H1 (cell line): Measurements from ENCODE around the gene POU4F1.

ENCODE experiments used
- BRCA1 ChIP-seq: IDR thresholded peaks from 2 replicates; pipeline ENCODE4 v1.6.1; 2012; ENCODE audit warnings: low read depth, low read length, improper control_type of control experiment
- EGR1 ChIP-seq: IDR thresholded peaks from 2 replicates; pipeline ENCODE4 v1.6.1; 2011; ENCODE audit warnings: low read depth, low read length, borderline replicate concordance
- EZH2 ChIP-seq: fragments of 200-600 bp; sonication (generic); IDR thresholded peaks from 2 replicates; pipeline ENCODE4 v1.7.1; 2012; ENCODE audit warnings: low read depth, mild to moderate bottlenecking, moderate library complexity, low read length, inconsistent platforms; ENCODE audit not compliant: severe bottlenecking
- HDAC2 ChIP-seq, 2 experiments: fragments of 300-600 bp in 1 of 2; sonication (generic) in 1 of 2; IDR thresholded peaks; 2 replicates each; pipeline ENCODE4 v1.6.1; 2011 to 2012; ENCODE audit warnings: low read depth in 2 of 2, low read length in 2 of 2, mild to moderate bottlenecking in 2 of 2, moderate library complexity in 2 of 2, borderline replicate concordance in 1 of 2, inconsistent platforms in 1 of 2
- MAFK ChIP-seq: IDR thresholded peaks from 2 replicates; pipeline ENCODE4 v1.6.1; 2012; ENCODE audit warnings: low read depth, mild to moderate bottlenecking, improper control_type of control experiment, low read length
- RAD21 ChIP-seq, 2 experiments: IDR thresholded peaks in 1 of 2; conservative IDR thresholded peaks in 1 of 2; 2 replicates each; pipeline ENCODE4 v1.6.1; 2011; ENCODE audit warnings: low read depth in 2 of 2, low read length in 2 of 2, improper control_type of control experiment in 1 of 2, inconsistent platforms in 1 of 2, mild to moderate bottlenecking in 1 of 2, moderate library complexity in 1 of 2
- SRF ChIP-seq: IDR thresholded peaks from 2 replicates; pipeline ENCODE4 v1.6.1; 2011; ENCODE audit warnings: mild to moderate bottlenecking, low read depth, low read length, moderate library complexity
- SUZ12 ChIP-seq: fragments of 200-600 bp; sonication (generic); IDR thresholded peaks from 2 replicates; pipeline ENCODE4 v1.6.1; 2012; ENCODE audit warnings: mild to moderate bottlenecking, inconsistent platforms, low read length, moderate library complexity, mixed read lengths
- YY1 ChIP-seq: IDR thresholded peaks from 2 replicates; pipeline ENCODE4 v1.6.1; 2011; ENCODE audit warnings: low read depth, mild to moderate bottlenecking, low read length
- TF ChIP-seq, protein P1 (sequence below), 3 experiments: IDR thresholded peaks; 1 replicate in 2 of 3; 2 replicates in 1 of 3; pipeline versions ENCODE4 v1.5.1 to v1.6.1; 2011; ENCODE audit warnings: low read length in 3 of 3, mild to moderate bottlenecking in 3 of 3, inconsistent platforms in 2 of 3, low read depth in 1 of 3, moderate library complexity in 1 of 3; ENCODE audit not compliant: insufficient read depth in 1 of 3; ENCODE audit errors: control extremely low read depth in 1 of 3

- no peak for TF ChIP-seq BRCA1
- peak; percentile 19 for TF ChIP-seq EZH2
- TF ChIP-seq, protein P1, sequence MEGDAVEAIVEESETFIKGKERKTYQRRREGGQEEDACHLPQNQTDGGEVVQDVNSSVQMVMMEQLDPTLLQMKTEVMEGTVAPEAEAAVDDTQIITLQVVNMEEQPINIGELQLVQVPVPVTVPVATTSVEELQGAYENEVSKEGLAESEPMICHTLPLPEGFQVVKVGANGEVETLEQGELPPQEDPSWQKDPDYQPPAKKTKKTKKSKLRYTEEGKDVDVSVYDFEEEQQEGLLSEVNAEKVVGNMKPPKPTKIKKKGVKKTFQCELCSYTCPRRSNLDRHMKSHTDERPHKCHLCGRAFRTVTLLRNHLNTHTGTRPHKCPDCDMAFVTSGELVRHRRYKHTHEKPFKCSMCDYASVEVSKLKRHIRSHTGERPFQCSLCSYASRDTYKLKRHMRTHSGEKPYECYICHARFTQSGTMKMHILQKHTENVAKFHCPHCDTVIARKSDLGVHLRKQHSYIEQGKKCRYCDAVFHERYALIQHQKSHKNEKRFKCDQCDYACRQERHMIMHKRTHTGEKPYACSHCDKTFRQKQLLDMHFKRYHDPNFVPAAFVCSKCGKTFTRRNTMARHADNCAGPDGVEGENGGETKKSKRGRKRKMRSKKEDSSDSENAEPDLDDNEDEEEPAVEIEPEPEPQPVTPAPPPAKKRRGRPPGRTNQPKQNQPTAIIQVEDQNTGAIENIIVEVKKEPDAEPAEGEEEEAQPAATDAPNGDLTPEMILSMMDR (IDR thresholded peaks at IDR 0.05; ENCODE audit: control extremely low read depth in 1 of 3, insufficient read depth in 1 of 3, low read depth in 1 of 3, low read length in 3 of 3) = peak; percentile 84 to 95 (median 85)
- no peak for TF ChIP-seq EGR1
- 0 out of 2 replicates have a peak, but pooled peaks have one; percentile 53 for TF ChIP-seq YY1
- peak; percentile 36; the same call in 1 of the 2 replicates for TF ChIP-seq SUZ12
- no peak for TF ChIP-seq MAFK
- peak; percentile 85 to 87 for TF ChIP-seq RAD21 (IDR thresholded peaks at IDR 0.05 in 1 of 2, conservative IDR thresholded peaks at IDR 0.05 in 1 of 2; ENCODE audit: low read depth in 2 of 2, low read length in 2 of 2)
- no peak for TF ChIP-seq SRF
- peak; percentile 43 to 53; a peak in 1 of 4 replicates for TF ChIP-seq HDAC2 (IDR thresholded peaks at IDR 0.05; ENCODE audit: borderline replicate concordance in 1 of 2, low read depth in 2 of 2, low read length in 2 of 2)
Measured at GRCh38 chr13:78586706-78587105, 16.6 kb downstream of the POU4F1 start.
